GM23248 (cell line): ENCODE data around the gene COPRS.

ENCODE experiments used
- EZH2 ChIP-seq: fragments of 200-600 bp; sonication (generic); IDR thresholded peaks from 2 replicates; pipeline ENCODE4 v1.6.1; 2018; ENCODE audit warnings: antibody characterized with exemption, mild to moderate bottlenecking; ENCODE audit not compliant: insufficient read depth, poor library complexity, severe bottlenecking
- EZH2phosphoT487 ChIP-seq: fragments of 200-600 bp; sonication (generic); IDR thresholded peaks from 2 replicates; pipeline ENCODE4 v1.6.1; 2018; ENCODE audit warnings: antibody characterized with exemption, moderate library complexity, mild to moderate bottlenecking, low read depth; ENCODE audit not compliant: insufficient read depth

DNA sequence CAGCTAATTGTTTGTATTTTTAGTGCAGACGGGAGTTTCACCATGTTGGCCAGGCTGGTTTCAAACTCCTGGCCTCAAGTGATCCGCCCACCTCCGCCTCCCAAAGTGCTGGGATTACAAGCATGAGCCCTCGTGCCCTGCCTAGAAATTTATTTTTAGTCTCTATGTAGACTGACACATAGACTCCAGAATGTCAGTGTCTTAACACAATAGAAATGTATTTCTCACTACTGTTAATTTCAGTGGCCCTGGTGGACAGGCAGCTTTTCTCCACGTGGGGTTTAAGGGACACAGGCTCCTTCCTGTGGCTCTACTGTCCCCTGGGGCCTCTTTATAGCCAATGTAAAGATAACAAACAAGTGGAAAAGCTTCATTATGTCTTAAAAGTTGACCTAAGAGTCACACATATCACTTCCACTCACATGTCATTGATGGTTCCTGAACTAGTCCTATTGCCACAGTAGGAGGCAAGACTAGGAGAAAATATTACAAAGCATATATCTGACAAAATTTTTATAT, 43.8 kb downstream of the COPRS start:
- TF ChIP-seq EZH2 (no peak), EZH2phosphoT487 (no peak)
